Measurements from ENCODE around the gene KLF2.
A peak's percentile ranks its signal among the peaks of the same experiment; 100 is the strongest.

The KLF2 gene

DNA sequence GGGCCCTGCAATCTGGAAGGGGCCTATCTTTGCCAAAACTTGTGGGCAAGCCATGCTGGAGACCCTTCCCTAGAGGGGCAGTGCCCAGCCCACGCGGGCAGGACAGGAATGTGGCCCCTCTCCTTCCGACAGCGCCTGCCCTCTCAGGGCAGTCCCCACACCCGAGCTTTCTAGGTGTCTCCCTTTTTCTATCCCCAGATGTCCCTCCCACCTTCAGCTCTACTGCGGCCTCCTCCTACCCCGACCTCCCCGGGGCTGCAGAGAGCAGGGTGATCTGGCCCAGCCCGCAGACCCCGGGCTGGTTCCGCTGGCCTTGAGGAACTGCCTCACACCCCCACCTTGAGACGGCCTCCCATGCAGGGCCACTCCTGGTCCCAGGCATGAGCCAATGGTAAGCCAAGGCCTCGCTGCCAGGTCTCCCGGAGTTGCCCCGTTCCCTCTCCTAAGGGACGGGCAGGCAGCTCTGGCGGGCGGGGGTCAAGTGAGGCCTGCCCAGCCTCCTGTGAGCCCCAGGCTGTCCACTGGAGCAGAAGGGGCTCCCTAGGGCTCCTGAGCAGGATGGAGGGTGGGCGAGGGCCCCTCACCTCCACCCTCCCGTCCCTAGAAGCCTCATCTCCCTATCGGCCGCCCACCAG, 39.7 kb downstream of the KLF2 start:
- DNase-seq (ENCODE audit: low read depth in 3 of 3), result no peak

DNA sequence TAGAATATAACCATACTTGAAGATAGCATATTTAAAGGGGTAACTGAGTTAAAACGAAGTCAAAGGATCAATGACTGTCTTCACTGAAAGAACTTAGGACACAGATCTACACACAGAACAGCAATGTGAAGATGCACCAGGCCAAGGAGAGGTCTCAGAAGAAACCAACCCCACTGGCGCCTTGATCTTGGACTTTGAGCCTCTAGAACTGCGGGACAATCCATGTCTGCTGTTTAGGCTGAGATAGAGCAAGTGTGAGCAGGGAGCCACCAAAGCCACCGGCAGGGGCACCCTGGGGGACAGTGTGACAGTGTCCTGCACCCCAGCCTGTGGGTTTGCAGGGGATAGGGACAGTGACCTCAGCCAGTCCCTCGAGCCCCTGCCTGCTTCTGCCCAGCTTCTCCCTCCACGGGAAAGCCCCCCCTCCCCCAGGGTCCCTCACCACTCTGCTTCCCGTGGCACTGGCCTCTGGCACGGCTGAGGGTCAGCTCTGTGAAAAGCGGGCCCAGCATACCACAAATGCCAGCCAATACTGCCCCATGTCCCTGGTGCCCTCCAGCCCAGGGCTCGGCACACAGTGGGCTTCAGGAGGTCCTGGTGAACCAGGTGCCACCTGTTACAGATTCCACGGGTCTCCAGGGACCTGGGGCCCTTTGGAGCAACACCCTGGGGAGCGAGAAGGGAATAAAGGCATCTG, 40.8 kb downstream of the KLF2 start:
- no peak for DNase-seq (ENCODE audit: low read depth in 3 of 3)

DNA sequence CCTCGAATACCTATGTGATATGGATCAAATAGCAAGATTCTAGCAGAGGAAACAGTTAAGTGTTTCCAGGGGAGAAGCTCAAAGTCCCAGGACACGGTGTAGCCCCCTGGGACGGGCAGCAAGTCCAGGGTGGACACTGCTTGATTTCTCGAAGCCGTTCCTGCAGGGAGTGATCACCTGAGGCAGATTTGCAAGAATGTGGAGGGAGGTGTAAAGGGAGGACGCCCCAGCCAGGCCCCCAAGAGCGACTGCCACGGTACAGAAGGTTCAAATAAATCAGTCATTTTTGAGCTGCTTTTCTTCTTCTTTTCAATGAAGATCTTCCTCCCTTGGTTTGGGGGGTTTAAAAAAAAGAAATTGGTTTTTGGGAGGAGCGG, 41.4 kb downstream of the KLF2 start:
- DNase-seq (ENCODE audit: low read depth in 3 of 3), result no peak

DNA sequence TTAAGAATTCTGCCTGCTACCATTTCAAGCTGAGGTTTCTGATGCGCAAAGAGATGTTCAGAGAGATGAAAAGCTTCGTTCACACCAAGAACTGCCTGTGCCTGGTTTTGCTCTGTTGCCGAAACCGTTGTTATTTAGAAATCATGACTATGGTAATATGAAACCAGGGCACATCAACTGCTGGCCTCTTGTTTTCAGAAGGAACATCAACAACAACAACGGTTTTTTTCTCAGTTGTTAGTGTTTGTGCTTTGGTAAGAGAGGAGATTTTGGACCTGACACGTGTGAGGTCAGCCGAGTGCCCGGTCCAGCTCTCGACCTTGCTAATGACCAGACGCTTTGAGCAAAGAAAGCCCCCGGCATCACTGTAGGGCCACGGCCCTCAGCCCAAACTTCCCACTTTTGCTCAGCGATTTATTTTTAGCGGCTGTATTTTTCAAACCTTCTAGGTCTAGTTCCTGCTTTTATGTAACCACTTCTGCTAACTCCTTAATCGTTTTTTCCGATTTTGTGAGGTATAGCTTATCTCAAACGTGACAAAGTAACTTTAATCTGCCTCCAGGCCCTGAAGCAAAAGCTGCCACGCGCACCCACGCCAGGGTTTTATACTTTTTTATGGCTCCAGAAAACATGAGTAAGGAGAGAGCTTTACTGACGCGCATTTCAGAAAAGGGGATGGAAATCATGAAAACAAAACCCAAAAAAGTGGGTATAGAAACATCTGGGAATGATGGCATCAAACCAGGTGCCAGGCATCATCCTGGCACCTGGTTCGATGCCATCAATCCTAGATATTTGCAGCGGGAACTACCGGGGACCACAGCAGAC, 42.0 kb downstream of the KLF2 start:
- DNase-seq (ENCODE audit: low read depth in 3 of 3), result peak in 1 of 3 experiments; percentile 43

DNA sequence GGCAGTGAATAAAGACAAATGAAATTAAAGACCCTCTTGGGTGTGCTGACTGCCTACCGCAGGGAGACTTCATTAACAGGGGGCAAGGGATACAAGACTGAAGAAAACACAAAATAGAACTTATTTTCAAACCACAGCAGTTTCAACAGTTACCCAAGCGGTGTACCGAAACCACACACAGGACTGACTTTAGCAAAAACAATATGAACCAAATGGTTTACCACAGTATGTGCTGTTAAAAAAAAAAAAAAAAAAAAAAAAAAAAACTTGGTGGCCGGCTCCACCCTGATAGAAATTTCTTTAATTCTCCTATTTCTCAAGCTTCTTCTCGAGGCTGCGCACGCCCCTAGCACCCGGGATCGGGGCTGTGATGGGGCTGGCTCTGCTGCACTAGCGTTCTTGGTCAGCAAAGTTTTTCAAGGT, 42.6 kb downstream of the KLF2 start:
- no peak for DNase-seq (ENCODE audit: low read depth in 3 of 3)

DNA sequence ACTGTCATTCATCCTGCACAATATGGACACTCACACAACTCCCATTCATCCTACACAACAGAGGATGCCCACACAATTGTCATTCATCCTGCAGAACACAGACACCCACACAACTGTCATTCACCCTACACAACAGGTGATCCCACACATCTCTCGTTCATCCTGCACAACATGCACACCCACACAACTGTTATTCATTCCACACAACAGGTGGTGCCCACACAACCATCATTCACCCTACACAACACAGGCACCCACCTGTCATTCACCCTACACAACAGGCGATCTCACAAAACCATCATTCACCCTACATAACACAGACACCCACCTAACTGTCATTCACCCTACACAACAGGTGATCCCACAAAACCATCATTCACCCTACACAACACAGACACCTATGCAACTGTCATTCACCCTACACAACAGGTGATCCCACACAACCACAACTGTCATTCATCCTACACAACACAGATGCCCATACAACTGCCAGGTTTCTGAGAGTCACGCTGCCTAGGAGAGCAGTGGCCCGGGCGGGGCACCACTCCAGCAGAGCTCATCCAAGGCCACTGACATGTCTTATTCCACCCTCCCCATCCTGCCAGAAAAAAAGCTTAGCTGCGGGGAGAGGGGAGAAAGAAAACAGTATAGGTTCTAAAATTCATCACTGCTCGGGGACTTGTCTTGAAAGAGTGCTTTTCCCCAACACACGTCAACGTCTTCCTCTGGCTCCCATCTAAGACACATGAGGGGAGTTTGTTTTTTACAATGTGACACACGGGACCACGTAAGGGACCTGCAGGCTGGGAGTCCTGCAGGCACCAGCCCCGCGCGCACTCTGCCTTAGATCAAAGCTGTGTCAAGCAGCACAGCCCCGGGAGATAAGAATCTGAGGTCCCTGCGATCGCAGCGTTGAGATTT, 44.0 kb downstream of the KLF2 start:
- DNase-seq (ENCODE audit: low read depth in 3 of 3), result peak in 2 of 3 experiments; percentile 29 to 47

DNA sequence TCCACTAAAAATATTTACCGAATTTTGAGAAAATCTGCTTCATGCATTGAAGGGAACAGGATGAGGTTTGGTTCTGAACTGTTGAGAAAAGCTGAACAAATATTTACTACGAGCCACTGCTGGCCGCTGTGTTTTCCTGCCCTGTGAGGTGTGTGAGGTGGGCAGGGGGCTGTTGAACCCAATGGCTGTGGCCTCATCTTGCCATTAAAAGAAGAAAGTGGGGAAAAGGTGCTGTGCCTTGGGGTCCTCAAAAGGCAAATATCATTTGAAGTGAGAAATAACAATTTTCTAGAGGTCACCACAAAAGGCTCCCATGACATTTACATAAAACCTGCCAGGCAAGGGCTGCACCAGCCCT, 44.7 kb downstream of the KLF2 start:
- DNase-seq (ENCODE audit: low read depth in 3 of 3), result no peak

DNA sequence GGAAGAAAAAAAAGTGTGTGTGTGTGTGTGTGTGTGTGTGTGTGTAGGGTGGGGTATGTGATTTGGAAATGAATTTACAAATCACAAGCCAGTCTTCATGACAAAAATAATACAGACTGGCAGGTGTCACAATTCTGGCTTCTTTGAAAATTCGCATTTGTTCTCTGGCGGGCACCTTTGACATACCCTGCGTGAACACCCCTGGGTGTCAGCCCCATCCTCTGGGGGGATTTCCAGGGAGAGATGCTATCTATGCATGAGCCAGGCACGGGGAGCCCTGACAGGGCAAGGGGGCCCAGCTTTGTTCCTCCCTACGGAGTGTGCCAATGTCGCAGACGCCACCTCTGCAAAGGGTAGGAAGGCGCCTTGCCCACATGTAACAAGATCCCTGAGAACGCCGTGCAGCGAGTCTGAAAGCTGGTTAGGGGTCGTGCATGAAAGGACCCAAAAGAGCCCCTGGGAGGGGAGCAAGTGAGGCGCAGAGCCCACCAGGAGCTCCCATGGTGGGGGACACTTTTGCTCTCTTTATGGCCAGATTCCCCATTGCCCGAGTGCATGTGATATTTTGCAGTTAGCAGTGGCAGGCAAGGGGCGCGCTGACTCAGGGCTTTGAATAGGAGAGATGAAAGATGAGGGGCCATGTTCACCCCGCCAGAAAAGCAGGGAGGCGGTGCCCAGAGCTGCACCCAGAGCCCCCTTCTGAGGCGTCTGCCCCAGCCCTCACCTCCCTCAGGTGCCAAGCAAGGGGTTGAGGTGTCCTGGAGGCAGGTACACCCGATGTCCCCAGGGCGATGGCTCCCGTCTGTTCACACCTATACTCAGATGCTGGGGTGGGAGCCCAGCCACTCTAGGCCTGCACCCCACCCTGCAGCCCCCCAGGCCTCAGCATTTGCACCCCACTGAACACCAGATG, 45.3 kb downstream of the KLF2 start:
- peak in 2 of 3 experiments; percentile 31 to 49 for DNase-seq (ENCODE audit: low read depth in 3 of 3)

DNA sequence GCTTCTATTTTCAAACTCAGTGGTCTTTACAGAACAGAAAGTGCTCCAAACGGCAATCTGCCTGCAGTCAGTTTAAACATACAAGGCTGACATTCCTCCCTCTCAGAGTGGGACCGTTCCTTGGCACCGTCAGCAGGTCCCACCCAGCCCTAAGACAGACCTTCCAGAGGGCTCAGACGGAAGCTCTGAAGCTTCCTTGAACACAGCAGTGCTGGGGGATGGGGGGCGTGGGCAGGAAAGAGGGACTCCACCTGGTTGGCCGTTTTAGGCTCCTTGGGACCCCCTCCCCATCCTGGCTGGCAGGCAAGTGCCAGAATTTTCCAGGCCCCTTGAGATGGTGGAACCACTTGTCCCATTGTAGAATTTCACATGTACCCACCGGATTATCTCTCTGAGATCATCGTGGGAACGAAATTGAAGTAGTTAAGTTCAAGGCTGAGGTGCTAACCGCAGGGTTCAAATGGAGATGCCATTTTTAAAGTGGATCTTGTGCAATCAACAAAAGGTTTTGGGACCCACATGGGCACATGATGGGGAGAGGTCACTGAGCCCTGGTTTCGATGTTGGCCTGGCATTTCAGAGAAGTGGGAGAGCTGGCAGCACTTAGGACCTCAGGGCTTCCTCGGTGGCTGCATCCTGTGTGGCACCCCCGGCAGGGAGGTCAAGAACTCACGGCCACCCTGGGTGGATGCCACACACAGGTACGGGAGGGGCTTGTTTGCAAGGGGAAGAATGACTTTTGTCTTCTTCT, 46.2 kb downstream of the KLF2 start:
- DNase-seq (ENCODE audit: low read depth in 3 of 3), result no peak

DNA sequence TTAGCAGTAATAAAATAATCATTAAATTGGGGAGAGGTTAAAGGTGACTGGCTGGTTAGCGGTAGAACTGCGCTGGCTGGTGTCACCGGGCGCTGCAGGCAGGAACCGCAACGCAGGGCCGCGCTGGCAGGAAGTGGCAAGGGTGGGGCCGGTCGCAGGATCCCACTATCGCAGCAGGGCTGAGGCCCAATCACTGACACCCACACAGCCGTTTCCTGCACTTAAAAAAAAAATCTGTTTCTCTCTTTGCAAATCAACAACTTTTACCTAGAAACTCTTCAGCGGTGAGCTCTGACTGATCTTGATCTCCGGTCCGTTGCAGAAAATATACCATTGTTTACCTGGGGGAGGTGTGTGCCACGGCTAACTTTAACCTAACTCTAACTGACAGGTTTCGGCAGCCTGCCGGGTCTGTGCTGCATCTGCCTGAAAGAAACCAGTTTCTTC, 46.9 kb downstream of the KLF2 start:
- peak; percentile 43 to 79 (median 68) for DNase-seq (ENCODE audit: low read depth in 3 of 3)

DNA sequence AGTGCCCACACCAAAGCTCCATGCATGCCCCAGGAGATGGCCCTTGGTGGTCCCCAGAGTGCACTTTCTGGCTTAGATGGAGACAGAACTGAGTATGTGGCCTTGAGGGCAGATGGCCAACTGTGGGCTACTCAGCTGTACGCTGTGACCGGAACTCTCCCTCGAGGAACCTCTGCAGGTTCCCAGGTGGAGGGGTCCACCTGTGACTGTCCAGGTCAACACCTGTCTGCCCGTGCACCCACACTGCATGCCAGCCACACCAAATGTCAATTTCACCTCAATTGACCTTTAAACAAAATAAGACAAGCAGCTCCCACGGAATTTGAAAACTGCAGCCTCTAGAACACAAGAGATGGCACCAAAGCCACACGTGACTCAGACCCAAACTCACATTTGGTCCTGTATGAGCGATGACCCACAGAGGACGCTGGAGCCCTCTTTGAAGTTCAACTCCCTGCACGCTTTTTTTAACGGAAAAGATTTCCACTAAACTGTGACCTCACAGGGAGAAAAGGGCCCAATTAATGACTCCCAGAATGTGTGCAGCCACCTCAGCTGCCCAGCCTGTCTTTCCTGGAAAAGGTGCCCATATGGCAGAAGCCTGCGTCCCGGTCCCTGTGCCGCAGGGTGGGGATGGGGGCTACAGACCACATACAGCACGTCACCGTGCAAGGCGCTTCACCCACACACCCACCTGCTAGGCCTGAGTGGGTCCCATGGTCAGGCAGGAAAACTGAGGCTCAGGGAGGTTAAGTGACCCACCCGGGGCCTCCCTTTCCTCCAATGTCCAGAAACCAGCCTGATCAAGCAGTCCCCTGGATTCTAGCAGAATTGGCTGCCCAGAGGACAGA, 47.7 kb downstream of the KLF2 start:
- DNase-seq (ENCODE audit: low read depth in 3 of 3), result no peak

DNA sequence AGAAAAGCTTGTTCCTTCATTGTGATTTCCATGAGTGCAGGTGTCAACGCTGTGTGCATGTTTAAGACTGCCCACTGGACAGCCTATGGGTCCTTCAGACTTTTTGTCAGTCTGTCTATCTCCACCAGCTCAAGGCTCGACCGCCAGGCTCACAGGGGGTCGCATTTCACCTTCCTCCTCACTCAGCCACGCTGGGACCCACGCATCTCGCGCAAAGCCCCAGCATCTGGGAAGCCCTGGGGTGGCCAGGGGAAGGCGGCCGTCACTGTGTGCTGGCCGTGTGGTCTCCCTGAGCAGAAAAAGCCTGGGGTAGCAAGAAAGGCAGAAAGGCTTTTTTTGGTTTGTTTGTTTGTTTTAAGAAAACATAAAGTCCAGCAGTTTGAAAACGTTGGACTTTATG, 48.5 kb downstream of the KLF2 start:
- DNase-seq (ENCODE audit: low read depth in 3 of 3), result no peak

DNA sequence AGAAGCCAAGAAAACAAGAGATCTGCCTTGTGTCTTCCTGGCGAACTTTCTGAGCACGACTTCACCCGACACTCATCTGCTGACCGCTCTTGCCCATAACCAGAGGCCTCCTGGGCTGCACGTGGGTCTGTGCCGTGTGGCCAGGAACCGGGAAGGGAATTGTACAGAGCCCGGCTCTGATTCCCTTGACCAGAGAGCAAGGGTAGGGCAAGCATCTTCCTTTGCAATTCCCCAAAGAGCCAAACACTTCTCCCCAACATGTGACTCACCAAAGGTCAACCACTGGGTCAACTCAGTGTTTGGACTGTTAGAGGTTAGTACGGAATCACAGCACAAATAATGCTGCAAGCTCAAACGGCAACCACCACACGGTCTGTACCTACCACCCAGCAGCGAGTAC, 48.9 kb downstream of the KLF2 start:
- no peak for DNase-seq (ENCODE audit: low read depth in 3 of 3)

DNA sequence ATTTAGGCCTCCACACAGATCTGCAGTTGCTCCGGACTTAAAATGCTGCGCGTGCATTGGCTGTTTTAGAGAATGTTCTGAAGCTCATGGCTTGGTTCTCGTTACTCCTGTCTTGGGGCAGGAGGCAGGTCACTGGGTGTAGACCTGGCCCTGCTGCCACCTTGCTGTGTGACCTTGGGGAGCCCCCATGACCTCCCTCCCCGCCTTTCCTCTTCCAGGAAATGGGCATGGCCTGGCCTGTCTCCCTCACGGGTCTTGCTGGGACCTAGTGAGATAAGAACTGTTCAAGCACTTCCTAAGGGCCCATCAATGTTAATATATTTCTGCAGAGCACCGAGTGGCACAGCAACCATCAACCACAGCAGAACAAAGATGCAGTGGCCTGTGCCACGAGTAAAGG, 49.4 kb downstream of the KLF2 start:
- no peak for DNase-seq (ENCODE audit: low read depth in 3 of 3)

DNA sequence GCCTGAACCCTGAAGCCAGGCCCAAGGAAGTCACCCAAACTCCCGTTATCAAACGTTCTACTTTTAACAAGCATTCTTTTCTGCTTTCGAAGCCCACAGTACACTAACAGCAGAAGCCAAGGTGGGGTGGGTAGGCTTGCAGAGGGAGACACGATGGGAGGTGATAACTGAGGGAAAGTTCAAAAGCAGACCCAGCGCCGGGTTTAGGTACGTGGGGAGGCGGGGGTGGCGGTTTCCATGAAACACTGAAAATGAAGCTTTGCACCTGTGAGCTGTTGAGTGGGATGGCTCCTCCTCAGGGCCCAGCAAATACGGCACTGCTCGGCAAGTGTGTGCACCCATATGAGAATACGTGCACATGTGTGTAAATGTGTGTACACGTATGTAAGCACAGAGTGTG, 49.8 kb downstream of the KLF2 start:
- no peak for DNase-seq (ENCODE audit: low read depth in 3 of 3)

DNA sequence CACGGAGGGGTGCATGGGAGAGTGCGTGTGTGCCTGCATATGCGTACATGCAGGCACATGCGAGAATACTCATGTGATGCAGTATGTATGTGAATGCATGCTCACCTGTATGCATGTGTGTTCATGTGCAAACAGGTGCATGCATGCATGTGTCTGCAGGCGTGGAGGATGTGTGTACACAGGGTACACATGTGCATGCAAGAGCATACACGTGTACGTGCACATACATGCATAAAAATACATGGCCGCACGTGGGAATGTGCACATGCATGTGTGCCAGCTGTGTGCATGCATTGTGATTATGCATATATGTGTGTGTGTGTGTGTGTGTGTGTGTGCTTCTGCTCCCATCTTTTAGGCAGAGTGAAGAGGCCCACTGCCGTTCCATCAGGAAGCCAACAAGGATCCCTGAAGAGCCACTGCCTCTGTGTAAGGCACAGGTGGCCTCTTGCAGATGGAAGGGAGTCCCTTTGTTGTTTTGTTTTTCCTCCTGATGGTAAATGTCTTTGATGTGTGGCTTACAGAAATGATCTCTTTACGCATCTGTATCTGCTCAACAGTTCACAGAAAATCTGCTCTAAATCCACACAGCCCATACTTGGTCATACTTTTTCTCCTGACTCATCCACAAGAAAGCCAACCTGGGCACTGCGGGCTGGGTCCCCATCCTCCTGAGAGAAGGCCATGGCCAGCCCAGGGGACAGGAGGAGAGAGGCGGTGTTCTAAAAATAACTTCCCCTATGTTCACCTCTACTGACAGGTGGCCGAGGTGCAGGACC, 50.7 kb downstream of the KLF2 start:
- DNase-seq (ENCODE audit: low read depth in 3 of 3), result no peak

DNA sequence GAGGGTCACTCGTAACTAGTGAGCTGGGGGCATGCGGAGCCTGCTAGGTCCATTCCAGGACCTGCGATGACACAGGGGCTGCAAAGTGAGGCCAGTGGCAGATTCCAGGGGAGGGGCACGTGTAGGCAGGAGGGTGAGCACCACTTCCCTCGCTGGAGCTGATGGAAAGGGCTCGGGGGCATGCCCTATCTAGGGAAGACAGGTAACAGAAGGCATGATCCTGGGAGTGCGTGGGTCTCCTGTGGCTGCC, 51.2 kb downstream of the KLF2 start:
- DNase-seq (ENCODE audit: low read depth in 3 of 3), result no peak

DNA sequence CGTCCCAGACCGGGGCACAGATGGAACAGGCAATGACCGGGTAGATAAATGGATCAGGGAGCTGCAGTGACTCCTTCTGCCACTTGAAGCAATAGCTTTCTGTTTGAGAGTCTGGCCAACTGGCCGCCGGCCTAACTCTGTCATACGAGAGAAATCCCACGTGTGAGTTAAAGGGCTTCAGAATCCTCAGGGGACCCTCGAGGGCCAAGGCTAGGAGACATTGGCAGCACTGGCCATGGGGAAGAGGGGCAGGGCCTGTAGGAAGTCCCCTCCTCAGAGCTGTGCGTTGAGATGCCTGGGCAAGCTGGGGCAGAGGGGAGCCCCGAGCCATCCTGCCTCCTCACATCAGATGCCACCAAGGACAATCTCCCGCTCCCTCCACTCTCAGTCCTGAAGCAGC, 51.6 kb downstream of the KLF2 start:
- DNase-seq (ENCODE audit: low read depth in 3 of 3), result no peak

DNA sequence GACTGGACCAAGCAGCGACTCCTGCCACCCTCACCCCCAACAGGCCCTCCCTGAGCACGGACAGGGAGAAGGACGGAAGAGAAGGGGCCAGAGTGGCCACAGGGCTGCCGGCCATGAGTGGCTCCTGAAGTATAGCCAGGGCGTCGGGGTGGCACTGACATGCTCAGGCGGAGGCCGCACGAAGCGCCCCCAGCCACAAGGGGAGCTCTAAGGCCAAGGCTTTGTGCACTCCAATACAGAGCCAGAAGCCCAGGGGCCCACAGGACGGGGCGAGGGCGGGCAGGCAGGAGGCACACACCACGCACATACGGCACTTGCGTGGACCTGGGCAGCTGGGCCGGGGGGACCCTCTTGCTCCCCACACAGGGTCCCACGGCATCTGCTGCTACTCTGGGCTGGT, 52.0 kb downstream of the KLF2 start:
- no peak for DNase-seq (ENCODE audit: low read depth in 3 of 3)
